Pancreas (tissue), 10 donors: ENCODE measurements around the gene CYP17A1. TPM values are rescaled to one million over a fixed set of nuclear protein-coding genes. Genes with fewer than 3 reads are reported as not detected.

Experiments used
- ATAC-seq, 4 donors: fragments of 200-7000 bp; cut with Tn5 transposase; one replicate each; pipeline versions ENCODE4 v1.8.0 to v1.9.1; 2020; ENCODE audit warnings: mild to moderate bottlenecking in 4 of 4, moderate library complexity in 4 of 4
- DNase-seq, 6 donors: peaks; one replicate each; pipeline ENCODE4 v3.0.0-alpha.2; 2020
- FAIRE-seq: peaks from 2 replicates; lab custom pipeline; 2012; peaks lifted over from hg19 to GRCh38; lab: Jason Lieb, UNC
- H3K27ac ChIP-seq, 4 donors: fragments of 200-600 bp; sonication (generic); 1 replicate in 3 of 4; 2 replicates in 1 of 4; pipeline versions ENCODE4 v1.5.0 to v1.8.0; 2020
- H3K27me3 ChIP-seq, 4 donors: fragments of 200-600 bp; one replicate each; pipeline ENCODE4 v1.8.0; 2021
- H3K36me3 ChIP-seq, 3 donors: fragments of 200-600 bp; sonication (generic) in 1 of 3; one replicate each; pipeline versions ENCODE4 v1.5.0 to v1.8.0; 2020 to 2021
- H3K4me1 ChIP-seq, 3 donors: fragments of 200-600 bp; one replicate each; pipeline ENCODE4 v1.8.0; 2021
- H3K4me3 ChIP-seq, 4 donors: fragments of 200-600 bp; sonication (generic) in 2 of 4; one replicate each; pipeline versions ENCODE4 v1.5.0 to v1.8.0; 2020 to 2021
- H3K9me3 ChIP-seq, 4 donors: fragments of 200-600 bp; one replicate each; pipeline ENCODE4 v1.8.0; 2021
- CTCF ChIP-seq, 4 donors: fragments of 200-600 bp; sonication (generic) in 3 of 4; IDR thresholded peaks; one replicate each; pipeline versions ENCODE4 v1.5.0 to v1.8.0; 2021; ENCODE audit warnings: antibody characterized with exemption in 4 of 4
- WGBS, 2 donors: extraction: QIAGEN DNeasy Blood & Tissue Kit; methylation state at CpG; one replicate each; pipeline ENCODE4 v1.1.7; 2013; 5-methylcytosine and 5-hydroxymethylcytosine counted together
- intact Hi-C, 3 donors: fragments of 100-400 bp; cut with DNase I; formaldehyde crosslinking; loops; one replicate each; pipeline versions ENCODE4 v1.11.1 to v1.14.2; 2022
- polyA plus RNA-seq, 2 donors: library from polyadenylated mRNA; stranded (reverse); fragments of 200-250 nt; gene quantifications; one replicate each; pipeline ENCODE4 v1.2.3, GENCODE V29; 2013
- total RNA-seq, 6 donors: library from RNA; stranded (reverse); fragmentation: NEBNext Ultra II Directional in 4 of 6; extraction: Animal tissue kit (Norgen Biotek cat#: 25700) in 4 of 6; gene quantifications; one replicate each; pipeline versions ENCODE4 v1.2.1 to v1.2.4, GENCODE V29; 2021 to 2023
- donor health status: healthy with polysubstance abuse.
- donor health status: DM: no; HTN: no; CAD: no; lungs with moderate emphysema.
- donor health status: DM: no; HTN: no; CAD: no.
- donor health status: control.
- donor health status: control.
- donor health status: Bipolar disorder and iron deficiency.
- donor health status: DM: yes; HTN: yes; CAD: no.
- donor health status: DM: no; HTN: no; CAD: no.
- donor health status: DM: no; HTN: no; CAD: no.
- donor health status: DM: yes; HTN: yes; CAD: no.

CYP17A1 gene
- total and polyA plus RNA-seq, 8 donors = 0.11 to 6.4 (median 0.35) TPM; not detected in 1

- Histone ChIP-seq H3K9me3 (no peaks in the 10 kb centered on the region), H3K27me3 (no peaks in the 10 kb centered on the region), H3K4me3 (no peak overlapping the region), H3K27ac (peak overlapping the region in 1 of 4 donors; percentile 73), H3K36me3 (peaks cover 11 to 37% (median 15%) of the 10 kb centered on the region in 3 donors), H3K4me1 (peaks cover 0 to 9% (median 0%) of the 10 kb centered on the region in 3 donors)
- FAIRE-seq (no peak), ATAC-seq (no peak), DNase-seq (no peak)
- intact Hi-C loops = no loop called here
- 47 to 63% methylated on average over 8 of the region's 8 CpGs for WGBS, 2 donors
- no peak for TF ChIP-seq CTCF (IDR thresholded peaks at IDR 0.05)
Measured at GRCh38 chr10:102814453-102814871, 22.8 kb downstream of the CYP17A1 start.

GRCh38 chr10:102813734-102814452, 23.3 kb downstream of the CYP17A1 start:
- Histone ChIP-seq H3K4me1 (peaks cover 0 to 9% (median 0%) of the 10 kb centered on the region in 3 donors), H3K4me3 (no peak overlapping the region), H3K36me3 (peaks cover 11 to 37% (median 15%) of the 10 kb centered on the region in 3 donors), H3K9me3 (no peaks in the 10 kb centered on the region), H3K27me3 (no peaks in the 10 kb centered on the region), H3K27ac (peak overlapping the region in 1 of 4 donors; percentile 52)
- FAIRE-seq (no peak), DNase-seq (no peak), ATAC-seq (peak in 2 of 4 donors; percentile 7 to 45)
- intact Hi-C loops = no loop called here
- 71 to 81% methylated on average over 16 of the region's 16 CpGs for WGBS, 2 donors
- TF ChIP-seq CTCF (IDR thresholded peaks at IDR 0.05) = no peak

- FAIRE-seq = no peak
- Histone ChIP-seq H3K27me3 (no peaks in the 10 kb centered on the region), H3K36me3 (peaks cover 11 to 37% (median 15%) of the 10 kb centered on the region in 3 donors), H3K4me3 (no peak overlapping the region), H3K4me1 (peaks cover 0 to 9% (median 0%) of the 10 kb centered on the region in 3 donors), H3K9me3 (no peaks in the 10 kb centered on the region), H3K27ac (no peak overlapping the region)
- no peak for ATAC-seq
- DNase-seq = no peak
- no peak for TF ChIP-seq CTCF (IDR thresholded peaks at IDR 0.05)
- 86 to 96% methylated on average over 17 of the region's 17 CpGs for WGBS, 2 donors
- intact Hi-C loops = no loop called here
Measured at GRCh38 chr10:102813017-102813541, 24.1 kb downstream of the CYP17A1 start.

- no peak for TF ChIP-seq CTCF (IDR thresholded peaks at IDR 0.05)
- no peak overlapping the region for H3K27ac ChIP-seq
- FAIRE-seq = no peak
- H3K9me3 ChIP-seq = no peaks in the 10 kb centered on the region
- H3K4me3 ChIP-seq = no peak overlapping the region
- H3K36me3 ChIP-seq = peaks cover 11 to 37% (median 15%) of the 10 kb centered on the region in 3 donors
- 85 to 89% methylated on average over 9 of the region's 9 CpGs for WGBS, 2 donors
- DNase-seq = no peak
- H3K27me3 ChIP-seq = no peaks in the 10 kb centered on the region
- intact Hi-C loops = no loop called here
- peaks cover 0 to 9% (median 0%) of the 10 kb centered on the region in 3 donors for H3K4me1 ChIP-seq
- peak in 2 of 4 donors; percentile 5 to 36 for ATAC-seq
Measured at GRCh38 chr10:102812231-102812876, 24.9 kb downstream of the CYP17A1 start.
